Astrocyte of the cerebellum (primary cell): ENCODE measurements around the gene CLN5.

Experiments used
- DNase-seq: peaks from one replicate; pipeline ENCODE4 v3.0.0-alpha.2; 2011; ENCODE audit warnings: low read depth
- H3K4me3 ChIP-seq: 2 replicates; pipeline ENCODE4 v1.5.1; 2011; ENCODE audit warnings: mild to moderate bottlenecking, low read depth, low read length, moderate library complexity
- CTCF ChIP-seq: IDR thresholded peaks from 2 replicates; pipeline ENCODE4 v1.5.1; 2012; ENCODE audit warnings: low read length, low read depth, moderate library complexity, mild to moderate bottlenecking; ENCODE audit errors: missing control alignments
- in situ Hi-C: cut with HindIII; loops from 2 replicates; pipeline ENCODE4 v1.10.0; 2017; ENCODE audit warnings: low sequenced_read_pairs

Gene CLN5

GRCh38 chr13:76975863-76976262 lies 16.0 kb upstream of the CLN5 start:
- H3K4me3 ChIP-seq = no peak overlapping the region
- in situ Hi-C loops = no loop called here
- TF ChIP-seq CTCF = no peak
- DNase-seq = no peak

GRCh38 chr13:76976490-76976889 lies 15.4 kb upstream of the CLN5 start:
- in situ Hi-C loops = no loop called here
- no peak for TF ChIP-seq CTCF
- DNase-seq = peak; percentile 73
- H3K4me3 ChIP-seq = no peak overlapping the region

- no peak for DNase-seq
- no peak for TF ChIP-seq CTCF
- no peak overlapping the region for H3K4me3 ChIP-seq
- in situ Hi-C loops = no loop called here
Observed at GRCh38 chr13:76976929-76977328, 15.0 kb upstream of the CLN5 start.

- in situ Hi-C loops = no loop called here
- peak overlapping the region; percentile 27 for H3K4me3 ChIP-seq
Observed at GRCh38 chr13:76980075-76980718, 11.7 kb upstream of the CLN5 start.

GRCh38 chr13:76982061-76982460 lies 9.8 kb upstream of the CLN5 start:
- TF ChIP-seq CTCF = no peak
- no peak for DNase-seq
- H3K4me3 ChIP-seq = no peak overlapping the region
- in situ Hi-C loops = no loop called here

More at GRCh38 chr13:76980075-76980718, 11.7 kb upstream of the CLN5 start:
- no peak for DNase-seq
- peak; percentile 97 for TF ChIP-seq CTCF

GRCh38 chr13:76983676-76984075 lies 8.2 kb upstream of the CLN5 start:
- in situ Hi-C loops = no loop called here
- no peak for TF ChIP-seq CTCF
- no peak overlapping the region for H3K4me3 ChIP-seq
- no peak for DNase-seq
